ENCODE measurements around the gene IFITM1. TPM values are rescaled to one million over a fixed set of nuclear protein-coding genes. Genes with fewer than 3 reads are reported as not detected.
A peak's percentile ranks its signal among the peaks of the same experiment; 100 is the strongest.

The IFITM1 gene
- total and polyA plus RNA-seq, 9 of the 15 experiments (the other 6 are each of a cell fraction or from before 2014, with no cell fraction given): 691 to 5,579 (median 974) TPM

DNA sequence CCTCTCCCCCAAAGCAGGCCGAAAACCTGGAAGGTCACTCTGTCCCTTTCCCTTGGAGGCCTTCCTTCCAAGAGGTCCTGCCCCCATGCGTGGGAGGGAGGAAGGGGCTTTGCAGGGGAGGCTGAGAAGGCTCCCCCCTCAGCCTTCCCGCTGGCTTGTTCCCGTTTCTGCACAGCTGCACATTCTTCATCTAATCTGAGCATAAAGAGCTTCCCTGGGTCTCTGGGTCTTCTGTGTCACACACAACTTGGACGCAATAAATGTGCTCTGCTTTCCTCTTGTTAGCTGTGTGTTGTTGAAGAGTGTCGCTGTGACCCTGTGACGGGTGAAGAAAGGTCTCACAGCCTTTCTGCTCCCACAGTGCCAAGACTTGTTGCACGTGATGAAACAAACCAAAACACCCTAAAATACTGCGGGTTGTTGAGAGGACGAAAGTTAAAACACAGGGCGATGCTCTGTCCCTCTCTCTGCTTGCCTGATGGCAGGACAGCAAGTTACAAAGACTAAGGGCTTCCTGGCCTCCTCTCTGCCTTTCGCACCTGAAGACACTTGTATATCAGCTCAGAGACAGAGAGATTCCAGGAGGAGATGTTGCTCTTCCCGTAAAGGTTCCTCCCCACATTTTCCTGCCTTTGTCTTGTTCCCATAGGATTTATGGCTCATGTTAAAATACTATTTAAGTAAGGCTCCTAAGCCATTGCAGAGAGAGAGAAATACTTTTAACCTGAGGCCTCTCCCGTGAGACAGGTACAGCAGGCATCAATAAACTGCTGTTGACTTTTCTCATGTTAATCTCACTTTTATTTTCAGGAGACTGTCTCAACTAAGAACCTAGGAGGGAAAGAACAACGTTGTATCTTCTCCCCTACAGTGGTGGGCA lies 22.2 kb downstream of the IFITM1 start (continued):
- TF ChIP-seq SIX5 (IDR thresholded peaks at IDR 0.05; ENCODE audit: borderline replicate concordance in 1 of 2, insufficient read depth in 1 of 2, low read depth in 1 of 2, low read length in 2 of 2): no peak
- TF ChIP-seq, protein P1, sequence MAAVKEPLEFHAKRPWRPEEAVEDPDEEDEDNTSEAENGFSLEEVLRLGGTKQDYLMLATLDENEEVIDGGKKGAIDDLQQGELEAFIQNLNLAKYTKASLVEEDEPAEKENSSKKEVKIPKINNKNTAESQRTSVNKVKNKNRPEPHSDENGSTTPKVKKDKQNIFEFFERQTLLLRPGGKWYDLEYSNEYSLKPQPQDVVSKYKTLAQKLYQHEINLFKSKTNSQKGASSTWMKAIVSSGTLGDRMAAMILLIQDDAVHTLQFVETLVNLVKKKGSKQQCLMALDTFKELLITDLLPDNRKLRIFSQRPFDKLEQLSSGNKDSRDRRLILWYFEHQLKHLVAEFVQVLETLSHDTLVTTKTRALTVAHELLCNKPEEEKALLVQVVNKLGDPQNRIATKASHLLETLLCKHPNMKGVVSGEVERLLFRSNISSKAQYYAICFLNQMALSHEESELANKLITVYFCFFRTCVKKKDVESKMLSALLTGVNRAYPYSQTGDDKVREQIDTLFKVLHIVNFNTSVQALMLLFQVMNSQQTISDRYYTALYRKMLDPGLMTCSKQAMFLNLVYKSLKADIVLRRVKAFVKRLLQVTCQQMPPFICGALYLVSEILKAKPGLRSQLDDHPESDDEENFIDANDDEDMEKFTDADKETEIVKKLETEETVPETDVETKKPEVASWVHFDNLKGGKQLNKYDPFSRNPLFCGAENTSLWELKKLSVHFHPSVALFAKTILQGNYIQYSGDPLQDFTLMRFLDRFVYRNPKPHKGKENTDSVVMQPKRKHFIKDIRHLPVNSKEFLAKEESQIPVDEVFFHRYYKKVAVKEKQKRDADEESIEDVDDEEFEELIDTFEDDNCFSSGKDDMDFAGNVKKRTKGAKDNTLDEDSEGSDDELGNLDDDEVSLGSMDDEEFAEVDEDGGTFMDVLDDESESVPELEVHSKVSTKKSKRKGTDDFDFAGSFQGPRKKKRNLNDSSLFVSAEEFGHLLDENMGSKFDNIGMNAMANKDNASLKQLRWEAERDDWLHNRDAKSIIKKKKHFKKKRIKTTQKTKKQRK (IDR thresholded peaks at IDR 0.05; ENCODE audit: borderline replicate concordance, low read depth, low read length): no peak
- no peak for TF ChIP-seq ZNF778 (CRISPR knock-in tag; IDR thresholded peaks at IDR 0.05)
- TF ChIP-seq, protein P2, sequence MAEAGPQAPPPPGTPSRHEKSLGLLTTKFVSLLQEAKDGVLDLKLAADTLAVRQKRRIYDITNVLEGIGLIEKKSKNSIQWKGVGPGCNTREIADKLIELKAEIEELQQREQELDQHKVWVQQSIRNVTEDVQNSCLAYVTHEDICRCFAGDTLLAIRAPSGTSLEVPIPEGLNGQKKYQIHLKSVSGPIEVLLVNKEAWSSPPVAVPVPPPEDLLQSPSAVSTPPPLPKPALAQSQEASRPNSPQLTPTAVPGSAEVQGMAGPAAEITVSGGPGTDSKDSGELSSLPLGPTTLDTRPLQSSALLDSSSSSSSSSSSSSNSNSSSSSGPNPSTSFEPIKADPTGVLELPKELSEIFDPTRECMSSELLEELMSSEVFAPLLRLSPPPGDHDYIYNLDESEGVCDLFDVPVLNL (CRISPR knock-in tag; IDR thresholded peaks at IDR 0.05; ENCODE audit: low read depth): no peak
- TF ChIP-seq MTA3 (IDR thresholded peaks at IDR 0.05; ENCODE audit: borderline replicate concordance): no peak; the same call in 1 of the 2 replicates
- TF ChIP-seq, protein P3, sequence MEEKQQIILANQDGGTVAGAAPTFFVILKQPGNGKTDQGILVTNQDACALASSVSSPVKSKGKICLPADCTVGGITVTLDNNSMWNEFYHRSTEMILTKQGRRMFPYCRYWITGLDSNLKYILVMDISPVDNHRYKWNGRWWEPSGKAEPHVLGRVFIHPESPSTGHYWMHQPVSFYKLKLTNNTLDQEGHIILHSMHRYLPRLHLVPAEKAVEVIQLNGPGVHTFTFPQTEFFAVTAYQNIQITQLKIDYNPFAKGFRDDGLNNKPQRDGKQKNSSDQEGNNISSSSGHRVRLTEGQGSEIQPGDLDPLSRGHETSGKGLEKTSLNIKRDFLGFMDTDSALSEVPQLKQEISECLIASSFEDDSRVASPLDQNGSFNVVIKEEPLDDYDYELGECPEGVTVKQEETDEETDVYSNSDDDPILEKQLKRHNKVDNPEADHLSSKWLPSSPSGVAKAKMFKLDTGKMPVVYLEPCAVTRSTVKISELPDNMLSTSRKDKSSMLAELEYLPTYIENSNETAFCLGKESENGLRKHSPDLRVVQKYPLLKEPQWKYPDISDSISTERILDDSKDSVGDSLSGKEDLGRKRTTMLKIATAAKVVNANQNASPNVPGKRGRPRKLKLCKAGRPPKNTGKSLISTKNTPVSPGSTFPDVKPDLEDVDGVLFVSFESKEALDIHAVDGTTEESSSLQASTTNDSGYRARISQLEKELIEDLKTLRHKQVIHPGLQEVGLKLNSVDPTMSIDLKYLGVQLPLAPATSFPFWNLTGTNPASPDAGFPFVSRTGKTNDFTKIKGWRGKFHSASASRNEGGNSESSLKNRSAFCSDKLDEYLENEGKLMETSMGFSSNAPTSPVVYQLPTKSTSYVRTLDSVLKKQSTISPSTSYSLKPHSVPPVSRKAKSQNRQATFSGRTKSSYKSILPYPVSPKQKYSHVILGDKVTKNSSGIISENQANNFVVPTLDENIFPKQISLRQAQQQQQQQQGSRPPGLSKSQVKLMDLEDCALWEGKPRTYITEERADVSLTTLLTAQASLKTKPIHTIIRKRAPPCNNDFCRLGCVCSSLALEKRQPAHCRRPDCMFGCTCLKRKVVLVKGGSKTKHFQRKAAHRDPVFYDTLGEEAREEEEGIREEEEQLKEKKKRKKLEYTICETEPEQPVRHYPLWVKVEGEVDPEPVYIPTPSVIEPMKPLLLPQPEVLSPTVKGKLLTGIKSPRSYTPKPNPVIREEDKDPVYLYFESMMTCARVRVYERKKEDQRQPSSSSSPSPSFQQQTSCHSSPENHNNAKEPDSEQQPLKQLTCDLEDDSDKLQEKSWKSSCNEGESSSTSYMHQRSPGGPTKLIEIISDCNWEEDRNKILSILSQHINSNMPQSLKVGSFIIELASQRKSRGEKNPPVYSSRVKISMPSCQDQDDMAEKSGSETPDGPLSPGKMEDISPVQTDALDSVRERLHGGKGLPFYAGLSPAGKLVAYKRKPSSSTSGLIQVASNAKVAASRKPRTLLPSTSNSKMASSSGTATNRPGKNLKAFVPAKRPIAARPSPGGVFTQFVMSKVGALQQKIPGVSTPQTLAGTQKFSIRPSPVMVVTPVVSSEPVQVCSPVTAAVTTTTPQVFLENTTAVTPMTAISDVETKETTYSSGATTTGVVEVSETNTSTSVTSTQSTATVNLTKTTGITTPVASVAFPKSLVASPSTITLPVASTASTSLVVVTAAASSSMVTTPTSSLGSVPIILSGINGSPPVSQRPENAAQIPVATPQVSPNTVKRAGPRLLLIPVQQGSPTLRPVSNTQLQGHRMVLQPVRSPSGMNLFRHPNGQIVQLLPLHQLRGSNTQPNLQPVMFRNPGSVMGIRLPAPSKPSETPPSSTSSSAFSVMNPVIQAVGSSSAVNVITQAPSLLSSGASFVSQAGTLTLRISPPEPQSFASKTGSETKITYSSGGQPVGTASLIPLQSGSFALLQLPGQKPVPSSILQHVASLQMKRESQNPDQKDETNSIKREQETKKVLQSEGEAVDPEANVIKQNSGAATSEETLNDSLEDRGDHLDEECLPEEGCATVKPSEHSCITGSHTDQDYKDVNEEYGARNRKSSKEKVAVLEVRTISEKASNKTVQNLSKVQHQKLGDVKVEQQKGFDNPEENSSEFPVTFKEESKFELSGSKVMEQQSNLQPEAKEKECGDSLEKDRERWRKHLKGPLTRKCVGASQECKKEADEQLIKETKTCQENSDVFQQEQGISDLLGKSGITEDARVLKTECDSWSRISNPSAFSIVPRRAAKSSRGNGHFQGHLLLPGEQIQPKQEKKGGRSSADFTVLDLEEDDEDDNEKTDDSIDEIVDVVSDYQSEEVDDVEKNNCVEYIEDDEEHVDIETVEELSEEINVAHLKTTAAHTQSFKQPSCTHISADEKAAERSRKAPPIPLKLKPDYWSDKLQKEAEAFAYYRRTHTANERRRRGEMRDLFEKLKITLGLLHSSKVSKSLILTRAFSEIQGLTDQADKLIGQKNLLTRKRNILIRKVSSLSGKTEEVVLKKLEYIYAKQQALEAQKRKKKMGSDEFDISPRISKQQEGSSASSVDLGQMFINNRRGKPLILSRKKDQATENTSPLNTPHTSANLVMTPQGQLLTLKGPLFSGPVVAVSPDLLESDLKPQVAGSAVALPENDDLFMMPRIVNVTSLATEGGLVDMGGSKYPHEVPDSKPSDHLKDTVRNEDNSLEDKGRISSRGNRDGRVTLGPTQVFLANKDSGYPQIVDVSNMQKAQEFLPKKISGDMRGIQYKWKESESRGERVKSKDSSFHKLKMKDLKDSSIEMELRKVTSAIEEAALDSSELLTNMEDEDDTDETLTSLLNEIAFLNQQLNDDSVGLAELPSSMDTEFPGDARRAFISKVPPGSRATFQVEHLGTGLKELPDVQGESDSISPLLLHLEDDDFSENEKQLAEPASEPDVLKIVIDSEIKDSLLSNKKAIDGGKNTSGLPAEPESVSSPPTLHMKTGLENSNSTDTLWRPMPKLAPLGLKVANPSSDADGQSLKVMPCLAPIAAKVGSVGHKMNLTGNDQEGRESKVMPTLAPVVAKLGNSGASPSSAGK (IDR thresholded peaks at IDR 0.05): peak; percentile 30

Data from K562 (cell line).